DND-41 (cell line): ENCODE measurements around the gene RGP1.

Experiments
- EZH2 ChIP-seq: IDR thresholded peaks from 3 replicates; pipeline ENCODE4 v1.6.1; 2012; ENCODE audit warnings: borderline replicate concordance, low read depth, mild to moderate bottlenecking, moderate library complexity, low read length, inconsistent platforms; ENCODE audit not compliant: severe bottlenecking
- TF ChIP-seq, protein P1 (sequence below): IDR thresholded peaks from 2 replicates; pipeline ENCODE4 v1.5.1; 2012; ENCODE audit warnings: borderline replicate concordance, low read length, moderate library complexity, mild to moderate bottlenecking; ENCODE audit not compliant: poor library complexity, severe bottlenecking; ENCODE audit errors: extremely low read depth

DNA sequence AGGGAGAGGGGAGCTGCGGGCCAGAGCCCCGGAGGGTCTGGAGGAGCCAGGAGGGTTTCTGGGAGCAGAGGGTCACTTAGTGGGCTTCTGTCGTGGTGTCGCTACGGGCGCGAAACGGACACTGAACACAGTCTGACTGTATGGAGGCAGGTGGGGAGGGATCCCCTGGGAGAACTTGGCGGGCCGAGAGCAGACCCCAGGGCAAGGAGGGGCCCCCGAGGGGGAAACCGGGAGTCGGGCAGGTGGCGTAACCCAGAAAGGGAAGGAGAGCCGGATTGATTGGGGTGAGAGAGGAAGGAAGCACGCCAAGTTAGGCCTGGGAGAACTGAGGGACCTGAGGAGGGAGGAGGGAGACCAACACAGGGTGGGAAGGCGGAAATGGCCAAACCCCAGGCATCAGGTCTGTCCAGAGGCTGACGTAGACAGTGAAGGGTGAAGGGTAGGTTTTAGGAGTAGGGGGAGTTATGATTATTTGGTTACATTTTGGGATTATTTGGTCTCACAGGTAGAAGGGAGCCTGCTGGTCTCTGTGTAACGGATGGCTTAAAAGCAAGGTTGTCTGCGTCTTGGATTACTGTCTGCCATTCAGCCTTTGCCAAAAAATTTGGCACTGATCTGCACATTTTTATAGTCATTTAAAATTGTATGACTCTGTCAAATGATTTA, 8.3 kb downstream of the RGP1 start:
- TF ChIP-seq, protein P1, sequence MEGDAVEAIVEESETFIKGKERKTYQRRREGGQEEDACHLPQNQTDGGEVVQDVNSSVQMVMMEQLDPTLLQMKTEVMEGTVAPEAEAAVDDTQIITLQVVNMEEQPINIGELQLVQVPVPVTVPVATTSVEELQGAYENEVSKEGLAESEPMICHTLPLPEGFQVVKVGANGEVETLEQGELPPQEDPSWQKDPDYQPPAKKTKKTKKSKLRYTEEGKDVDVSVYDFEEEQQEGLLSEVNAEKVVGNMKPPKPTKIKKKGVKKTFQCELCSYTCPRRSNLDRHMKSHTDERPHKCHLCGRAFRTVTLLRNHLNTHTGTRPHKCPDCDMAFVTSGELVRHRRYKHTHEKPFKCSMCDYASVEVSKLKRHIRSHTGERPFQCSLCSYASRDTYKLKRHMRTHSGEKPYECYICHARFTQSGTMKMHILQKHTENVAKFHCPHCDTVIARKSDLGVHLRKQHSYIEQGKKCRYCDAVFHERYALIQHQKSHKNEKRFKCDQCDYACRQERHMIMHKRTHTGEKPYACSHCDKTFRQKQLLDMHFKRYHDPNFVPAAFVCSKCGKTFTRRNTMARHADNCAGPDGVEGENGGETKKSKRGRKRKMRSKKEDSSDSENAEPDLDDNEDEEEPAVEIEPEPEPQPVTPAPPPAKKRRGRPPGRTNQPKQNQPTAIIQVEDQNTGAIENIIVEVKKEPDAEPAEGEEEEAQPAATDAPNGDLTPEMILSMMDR = no peak
- no peak for TF ChIP-seq EZH2
